ACHN (cell line): Measurements from ENCODE around the gene DENND1A.

Experiments
- DNase-seq: peaks from one replicate; pipeline ENCODE4 v3.0.0-alpha.2; 2015
- in situ Hi-C: cut with HindIII; loops from 2 replicates; pipeline ENCODE4 v1.10.0; 2017; ENCODE audit warnings: low sequenced_read_pairs, low pct_ligation_motif_present, low pct_unique_long_range_greater_than_20kb

The DENND1A gene

DNA sequence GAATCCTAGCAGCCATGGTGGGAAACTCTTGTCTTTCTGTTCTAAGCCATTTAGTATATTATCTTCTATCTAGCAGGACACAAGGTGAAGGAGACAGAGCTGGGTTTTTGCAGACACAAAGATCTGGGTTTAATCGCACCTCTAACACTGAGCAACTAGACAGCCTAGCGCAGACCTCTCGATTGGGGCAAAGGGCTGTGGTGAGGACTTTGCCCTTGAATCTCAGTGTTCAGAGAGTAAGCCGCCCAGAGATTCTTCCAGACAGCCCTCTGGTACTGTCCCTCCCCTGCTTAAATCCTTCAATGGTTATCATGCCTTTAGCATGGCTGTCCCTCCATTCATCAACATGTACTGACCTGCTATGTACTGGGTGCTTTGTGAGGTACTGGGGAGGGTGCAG lies 445.8 kb downstream of the DENND1A start:
- in situ Hi-C loops: no loop called here

DNA sequence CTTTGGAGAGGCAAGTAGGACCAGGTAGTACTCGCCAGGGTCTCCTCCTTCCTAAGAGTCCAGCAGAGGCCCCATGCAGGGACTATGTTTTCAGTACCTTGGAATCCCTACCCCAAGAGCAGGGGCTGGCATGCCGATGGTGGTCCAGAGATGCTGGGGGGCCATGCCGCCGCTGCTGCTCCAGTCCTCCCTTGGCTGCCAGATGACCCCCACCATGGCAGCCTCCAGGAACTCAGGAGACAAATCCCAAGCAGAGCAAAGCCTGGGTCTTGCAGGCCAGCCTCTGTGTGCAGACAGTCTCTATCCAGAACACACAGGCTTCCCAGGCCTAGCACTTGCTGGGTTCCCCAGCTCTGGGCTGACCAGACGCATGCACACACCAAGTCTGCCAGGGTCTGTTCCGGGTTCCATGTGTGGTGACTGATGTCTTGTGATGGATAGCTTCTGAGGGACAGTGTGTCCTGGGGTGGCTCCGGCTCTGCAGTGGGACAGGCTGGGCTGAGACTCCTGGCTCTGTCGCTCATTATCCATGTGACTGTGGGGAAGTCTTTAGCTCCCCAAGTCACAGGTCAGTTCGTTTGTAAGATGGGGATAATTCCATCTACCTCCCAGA lies 446.6 kb downstream of the DENND1A start:
- no peak for DNase-seq
- in situ Hi-C loops: no loop called here

More for the DNA sequence above, 445.8 kb downstream of the DENND1A start:
- DNase-seq: no peak

DNA sequence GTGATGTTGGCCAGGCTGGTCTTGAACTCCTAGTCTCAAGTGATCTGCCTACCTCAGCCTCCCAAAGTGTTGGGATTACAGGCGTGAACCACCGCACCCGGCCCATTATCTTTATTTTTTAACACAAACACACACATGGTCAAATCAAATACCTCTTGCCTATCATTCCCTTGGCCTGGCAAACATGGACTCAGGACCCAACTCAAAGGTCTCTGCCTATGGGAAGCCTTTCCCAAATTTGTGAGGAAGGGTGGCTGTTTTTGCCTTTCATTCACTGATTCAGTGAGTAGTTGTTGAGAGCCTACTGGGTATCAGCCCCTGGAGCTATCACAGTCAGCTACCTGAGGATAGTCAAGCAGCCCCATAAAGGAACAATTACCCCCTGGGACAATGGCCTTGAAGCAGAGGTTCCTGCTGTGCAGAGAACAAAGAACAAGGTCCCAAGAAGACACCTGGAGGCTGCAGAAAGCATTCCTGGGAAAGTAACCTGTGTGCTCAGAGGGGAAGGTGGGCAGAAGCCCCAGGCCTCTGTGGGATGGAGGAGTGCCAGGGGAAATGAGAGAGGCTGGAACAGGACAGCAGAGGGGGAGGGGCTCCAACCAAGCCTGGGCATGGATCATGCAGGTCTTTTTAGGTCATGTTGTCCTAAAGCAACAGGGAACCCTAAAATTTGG lies 447.5 kb downstream of the DENND1A start:
- in situ Hi-C loops: no loop called here
- no peak for DNase-seq

DNA sequence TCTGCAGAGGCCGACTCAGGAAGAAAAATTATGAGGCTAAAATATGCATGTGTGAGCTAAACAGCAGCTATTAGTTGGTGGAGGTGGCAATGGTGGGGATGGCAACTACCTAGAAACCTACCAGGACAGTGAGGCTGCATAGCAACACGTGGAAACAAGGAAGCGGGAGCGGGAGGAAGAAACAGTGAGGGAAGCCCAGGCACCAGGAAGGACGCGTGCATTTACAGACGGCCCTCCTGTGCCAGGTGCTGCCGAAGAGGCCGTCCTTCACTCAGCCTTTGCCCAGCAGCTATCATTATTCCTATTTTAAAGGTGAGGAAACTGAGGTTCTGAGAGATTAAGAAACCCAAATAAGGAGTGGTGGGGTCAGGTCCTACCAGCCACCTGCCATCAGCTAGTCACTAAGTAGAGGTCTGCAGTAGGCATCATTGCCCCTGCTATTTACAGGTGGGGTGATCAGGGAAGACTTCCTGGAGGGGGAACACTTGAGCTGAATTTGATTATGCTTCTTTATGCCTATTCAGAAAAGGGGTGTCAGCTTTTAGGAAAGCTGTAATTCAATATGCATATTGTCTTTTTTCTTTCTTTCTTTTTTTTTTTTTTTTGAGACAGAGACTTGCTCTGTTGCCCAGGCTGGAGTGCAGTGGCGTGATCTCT lies 448.6 kb downstream of the DENND1A start:
- no peak for DNase-seq
- in situ Hi-C loops: no loop called here

DNA sequence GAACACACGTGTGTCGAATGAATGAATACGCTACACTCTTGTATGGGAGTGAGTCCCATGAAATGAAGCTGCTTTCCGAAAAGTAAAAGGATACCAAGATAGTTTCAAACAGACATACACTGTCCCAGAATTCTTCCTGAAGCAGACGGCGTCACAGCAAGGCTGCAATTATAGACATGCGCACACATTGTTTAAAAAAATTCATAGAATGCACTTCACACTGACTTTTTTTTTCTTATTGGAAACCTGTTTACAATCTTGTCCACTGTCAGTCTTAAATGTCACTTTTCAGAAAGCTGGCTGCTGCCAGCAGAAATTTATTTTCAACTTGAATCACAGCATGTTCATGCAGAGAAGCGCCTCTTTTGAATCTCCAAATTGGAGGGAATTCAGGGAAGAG lies 449.1 kb downstream of the DENND1A start:
- in situ Hi-C loops: no loop called here
- no peak for DNase-seq

DNA sequence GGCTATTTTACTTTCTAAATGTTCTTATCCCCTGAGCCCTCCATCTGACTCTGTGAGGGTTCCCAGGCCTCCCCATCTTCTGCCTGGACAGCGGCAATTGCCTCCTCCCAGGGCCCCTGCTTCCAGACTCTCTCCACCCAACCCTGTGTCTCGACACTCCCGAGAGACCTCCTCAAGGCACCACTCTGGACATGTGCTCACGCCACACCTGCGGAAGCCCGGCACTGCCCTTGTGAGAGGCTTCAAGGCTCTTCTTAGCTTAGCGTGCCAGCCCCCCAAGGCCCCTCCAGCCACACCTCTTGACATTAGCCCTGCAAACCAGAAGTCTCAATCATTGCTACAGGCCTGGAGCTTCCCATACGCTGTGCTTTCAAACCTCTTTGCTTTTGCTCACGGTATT lies 449.8 kb downstream of the DENND1A start:
- no peak for DNase-seq
- in situ Hi-C loops: no loop called here

DNA sequence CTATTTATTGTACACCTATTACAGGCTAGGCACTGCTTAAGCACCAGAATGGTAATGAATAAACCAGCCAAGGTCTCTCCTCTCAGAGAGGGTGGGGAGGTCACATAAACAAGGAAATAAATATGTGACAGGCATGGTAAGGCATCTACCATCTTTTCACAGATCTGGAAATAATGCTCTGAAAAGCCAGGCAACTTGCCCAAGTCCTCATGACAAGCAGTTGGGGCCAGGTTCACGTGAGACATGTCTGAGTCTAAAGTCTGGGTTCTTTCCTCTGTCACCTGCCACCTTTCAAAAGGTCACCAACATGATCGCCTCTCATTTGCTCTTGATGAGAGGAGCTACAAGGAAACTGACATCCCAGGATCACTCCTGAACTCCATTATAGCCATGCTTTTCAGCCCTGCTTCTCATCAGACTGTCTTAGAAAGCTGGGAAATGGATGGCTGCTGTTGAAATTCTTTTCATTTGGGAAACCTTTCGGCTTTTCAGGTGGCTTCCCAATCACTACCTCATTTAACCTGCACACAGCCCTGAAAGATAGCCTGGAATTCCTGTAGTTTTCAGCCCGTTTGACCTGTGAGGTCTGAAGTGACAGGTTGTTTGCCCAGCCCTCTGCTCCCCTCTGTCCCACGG lies 450.8 kb downstream of the DENND1A start:
- in situ Hi-C loops: no loop called here
- DNase-seq: no peak

DNA sequence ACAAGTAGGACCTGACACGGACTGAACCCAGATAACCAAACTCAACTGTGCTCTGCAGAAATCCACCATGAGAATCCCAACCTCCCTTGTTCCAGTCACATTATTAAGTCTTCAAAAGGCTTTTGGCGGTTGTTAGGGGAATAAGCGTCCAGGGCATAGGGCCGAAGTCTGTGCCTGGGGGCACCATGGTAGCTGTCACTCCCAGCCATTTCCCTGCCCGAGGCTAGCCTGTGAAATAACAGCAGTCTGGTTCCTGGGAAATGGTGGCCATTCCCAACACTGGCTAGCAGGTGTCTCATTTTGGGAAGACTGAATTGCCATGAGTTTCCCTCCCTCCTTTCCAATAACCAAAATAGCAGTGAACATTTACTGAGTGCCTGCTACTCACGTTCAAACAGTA lies 451.8 kb downstream of the DENND1A start:
- DNase-seq: no peak

DNA sequence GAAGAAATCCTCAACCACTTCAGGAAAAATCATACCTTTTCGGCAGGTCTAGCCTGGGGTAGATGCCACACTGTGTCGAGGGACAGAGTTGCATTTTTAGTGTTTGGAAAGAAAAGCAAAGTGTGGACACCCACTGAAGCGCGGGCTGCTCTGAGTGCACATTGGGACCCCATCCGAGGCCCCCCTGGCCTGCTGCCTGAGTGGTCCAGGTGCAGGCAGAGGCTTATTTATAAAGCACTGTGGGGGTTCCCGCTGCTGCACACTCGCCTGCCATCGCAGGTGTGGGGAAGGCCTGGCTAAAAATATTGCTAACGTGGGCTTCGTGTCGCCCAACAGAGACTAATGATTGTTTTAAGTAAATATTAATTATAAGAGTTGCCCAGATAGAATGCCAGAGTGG lies 454.5 kb downstream of the DENND1A start:
- no peak for DNase-seq
- in situ Hi-C loops: no loop called here

More for the DNA sequence above, 451.8 kb downstream of the DENND1A start:
- in situ Hi-C loops: no loop called here

DNA sequence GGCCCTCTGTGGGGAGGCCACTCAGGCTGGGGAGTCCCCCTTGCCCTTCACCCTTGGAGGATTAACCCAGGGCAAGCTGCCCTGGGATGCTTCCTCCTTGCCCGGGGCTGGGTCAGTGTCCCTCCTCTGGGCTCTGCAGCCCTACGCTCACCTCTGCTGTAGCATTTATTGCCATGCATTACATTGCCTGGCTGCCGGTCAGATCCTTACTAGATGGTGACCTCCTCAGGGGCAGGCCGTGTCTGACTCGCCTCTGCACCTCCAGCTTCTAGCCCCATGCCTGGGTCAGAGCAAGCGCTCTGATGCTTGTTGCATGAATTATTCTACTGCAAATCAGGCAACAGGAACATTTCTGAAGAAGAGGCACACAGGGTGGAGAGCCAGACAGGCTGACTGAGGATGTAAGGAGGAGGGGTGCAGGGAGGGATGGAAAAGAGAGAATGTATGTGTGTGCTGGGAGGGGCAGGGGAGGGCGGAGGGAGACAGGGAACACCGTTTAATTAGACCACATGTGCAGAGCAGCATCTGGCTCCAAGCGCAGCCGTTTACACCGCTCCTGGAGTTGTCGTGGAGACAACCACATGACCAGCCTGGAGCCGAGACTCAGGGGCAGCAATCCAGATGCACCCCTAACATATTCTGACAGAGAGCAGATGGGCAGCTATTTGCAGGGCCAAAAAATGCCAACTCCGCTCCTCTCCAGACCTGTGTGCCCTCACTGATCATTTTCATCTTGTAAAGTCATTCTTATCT lies 456.9 kb downstream of the DENND1A start:
- no peak for DNase-seq
- in situ Hi-C loops: no loop called here

DNA sequence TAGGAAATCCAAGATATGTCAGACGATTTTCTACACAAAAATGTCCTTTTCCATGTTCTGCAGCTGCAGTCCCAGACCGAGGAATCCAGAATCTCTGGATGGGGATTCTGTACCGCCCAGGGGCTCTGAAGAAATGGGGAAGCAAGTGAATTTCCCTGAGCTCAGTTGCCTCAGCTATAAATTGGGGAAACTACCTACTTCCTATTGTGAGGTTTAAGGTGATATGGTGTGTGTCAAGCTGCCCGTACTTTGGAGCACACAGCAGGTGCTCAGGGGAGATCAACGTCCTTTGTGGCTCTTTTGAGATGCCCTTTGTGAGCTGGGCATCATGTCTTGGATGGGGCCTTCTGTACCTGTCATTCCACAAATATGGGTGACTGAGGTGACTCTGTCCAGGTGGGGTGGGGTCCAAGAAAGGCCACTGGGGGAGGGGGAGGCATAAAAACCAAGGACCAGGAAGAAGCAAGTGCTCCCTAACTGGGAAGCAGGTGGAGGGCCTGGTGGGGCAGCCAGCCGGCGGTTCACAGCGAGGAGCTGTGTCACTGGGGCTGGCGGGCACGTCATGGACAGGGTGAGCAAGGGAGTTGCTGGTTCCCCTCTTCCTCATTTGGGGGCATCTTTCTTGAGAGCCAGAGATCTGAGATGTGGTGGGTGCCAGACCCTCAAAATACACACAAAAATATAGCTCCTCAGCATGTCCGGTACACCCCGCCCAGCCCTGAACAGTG lies 457.9 kb downstream of the DENND1A start:
- DNase-seq: no peak
- in situ Hi-C loops: no loop called here

DNA sequence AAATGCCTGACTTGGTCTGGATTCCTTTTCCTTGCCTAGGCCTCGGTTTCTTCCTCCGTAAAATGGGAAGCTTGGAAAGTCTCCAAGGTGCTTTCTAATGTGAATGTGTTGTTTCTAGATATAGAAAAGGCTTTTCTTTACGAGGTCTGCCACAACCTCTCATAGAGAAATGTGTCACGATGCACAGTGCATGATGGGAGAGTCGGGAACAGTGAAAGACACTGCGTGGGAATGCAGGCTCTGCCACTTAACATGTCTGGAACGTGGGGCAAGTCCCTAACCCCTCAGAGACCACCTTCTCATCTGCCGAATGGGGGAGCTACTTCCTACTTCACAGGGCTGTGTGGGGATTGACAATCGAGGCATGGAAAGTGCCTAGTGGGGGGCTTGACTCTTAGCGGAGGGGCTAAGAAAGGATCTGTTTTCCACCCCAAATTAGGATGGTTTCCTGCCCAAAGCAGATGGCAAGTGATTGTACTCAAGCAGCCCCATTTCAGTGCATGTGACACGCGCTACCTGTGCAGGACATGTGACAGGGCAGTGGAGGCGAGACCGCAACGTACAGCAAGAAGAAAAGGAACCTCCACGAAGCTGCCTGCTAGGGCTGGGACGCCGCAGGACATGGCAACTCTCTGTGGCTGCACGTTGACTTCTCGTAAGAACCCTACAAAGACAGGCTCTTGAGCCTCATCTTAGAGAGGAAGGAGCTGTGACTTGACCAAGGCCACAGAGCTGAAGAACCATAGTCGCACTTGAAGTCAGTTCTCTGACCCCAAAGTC lies 458.7 kb downstream of the DENND1A start:
- in situ Hi-C loops: no loop called here
- DNase-seq: no peak

DNA sequence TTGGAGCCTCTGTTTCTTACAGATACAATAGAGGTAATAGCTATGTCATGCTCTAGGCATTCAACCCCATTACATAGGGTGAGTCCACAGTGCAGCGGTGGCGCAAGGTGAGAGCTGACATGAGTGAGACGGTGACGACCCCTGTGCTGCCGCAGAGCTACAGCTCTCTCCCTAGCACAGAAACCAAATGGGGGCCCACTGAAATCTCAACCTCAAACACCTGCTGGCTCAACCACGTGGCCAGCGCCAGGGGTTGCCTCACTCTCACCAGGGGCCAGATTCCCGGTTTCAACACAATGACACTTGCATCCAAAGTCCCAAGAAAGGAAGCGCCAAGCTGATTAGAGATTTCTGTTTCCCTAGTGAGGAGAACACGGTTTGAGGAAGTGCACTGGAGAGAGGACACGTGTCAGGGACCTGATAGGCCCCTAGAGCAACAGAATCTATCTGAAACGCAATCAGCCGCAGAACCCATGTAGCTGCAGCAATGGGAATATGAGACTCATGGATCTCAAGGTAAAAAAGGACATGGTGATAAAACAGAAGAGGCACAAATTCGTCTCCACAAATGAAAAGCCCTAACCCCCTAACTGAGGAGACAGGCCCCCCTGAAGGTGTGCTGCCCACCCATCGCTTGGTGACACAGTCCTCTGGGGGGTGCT lies 459.7 kb downstream of the DENND1A start:
- no peak for DNase-seq
- in situ Hi-C loops: no loop called here

DNA sequence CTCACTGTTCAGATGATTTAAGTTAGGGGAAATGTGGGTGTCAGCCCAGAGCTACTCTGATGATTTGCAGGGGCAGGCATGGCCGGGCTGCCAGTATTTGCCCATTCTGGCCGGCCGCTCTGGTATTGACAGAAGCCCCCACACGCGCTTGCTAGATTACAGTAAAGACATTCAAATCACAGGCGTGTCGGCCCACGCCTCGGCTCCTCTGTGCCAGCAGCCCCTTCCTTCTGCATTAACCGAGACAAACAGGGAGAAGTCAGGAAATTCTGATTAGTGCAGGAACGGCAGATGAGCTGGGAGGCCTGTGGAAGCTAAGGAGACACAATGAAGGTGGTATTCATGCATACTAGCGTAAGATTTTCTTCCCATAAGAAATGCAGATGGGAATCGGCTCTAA lies 460.6 kb downstream of the DENND1A start:
- no peak for DNase-seq
- in situ Hi-C loops: no loop called here

DNA sequence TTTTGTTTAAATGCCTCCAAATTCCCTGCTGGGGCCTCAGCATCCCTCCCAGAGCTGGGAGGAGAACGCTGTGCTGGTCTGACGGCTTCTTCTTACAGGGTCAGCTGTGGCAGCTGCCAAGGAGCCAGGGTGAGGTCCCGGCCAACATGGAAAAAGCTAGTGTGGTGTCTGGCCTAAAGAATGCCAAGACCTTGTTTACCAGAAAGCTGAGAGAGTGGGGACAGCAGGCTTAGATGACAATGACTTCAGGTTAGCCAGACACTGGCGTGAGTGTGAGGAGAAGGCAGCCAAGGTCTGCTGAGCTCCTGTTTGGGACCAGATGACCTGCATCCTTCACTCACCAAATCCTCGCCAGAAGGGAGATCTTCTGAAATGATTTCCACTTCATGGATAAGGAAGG lies 461.4 kb downstream of the DENND1A start:
- in situ Hi-C loops: no loop called here
- no peak for DNase-seq

DNA sequence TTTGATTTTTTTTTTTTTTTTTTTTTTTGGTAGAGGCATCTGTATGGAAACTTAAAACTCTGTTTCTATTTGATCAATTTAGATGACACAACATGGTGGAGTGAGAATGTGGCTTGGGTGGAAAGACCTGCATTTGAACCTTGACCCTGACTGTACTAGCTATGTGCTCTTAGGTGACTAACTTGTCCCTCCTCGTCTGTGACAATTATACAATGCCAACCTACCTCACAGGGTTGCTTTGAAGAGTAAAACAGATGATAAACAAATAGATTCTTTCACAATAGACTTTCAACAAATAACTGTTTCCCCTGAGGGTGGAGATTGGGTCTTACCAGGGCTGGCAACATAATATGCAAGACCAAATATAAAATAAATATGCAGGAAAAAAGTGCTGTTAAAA lies 464.6 kb downstream of the DENND1A start:
- in situ Hi-C loops: no loop called here
- no peak for DNase-seq

DNA sequence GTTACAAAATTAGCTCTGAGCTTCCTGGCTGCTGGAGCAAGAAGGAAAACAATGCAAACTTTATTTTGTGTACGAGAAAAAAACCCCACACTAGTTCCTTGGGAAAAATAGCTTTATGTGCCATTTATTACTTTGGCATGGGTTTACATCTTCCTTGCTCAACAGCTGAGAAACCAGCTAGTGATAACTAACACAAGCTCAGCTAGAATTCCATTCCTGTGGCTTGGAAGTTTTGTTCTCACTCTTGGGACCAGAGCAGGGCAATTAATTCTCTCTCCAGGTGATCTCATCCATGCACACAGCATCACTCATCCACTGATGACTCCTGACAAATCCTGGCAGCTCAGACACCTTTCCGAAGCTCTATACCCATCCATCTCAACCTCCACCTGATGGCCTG lies 469.8 kb downstream of the DENND1A start:
- no peak for DNase-seq
- in situ Hi-C loops: no loop called here
